Astrocyte (in vitro differentiated cells and primary cell): Measurements from ENCODE around the gene AP5S1. TPM values are rescaled to one million over a fixed set of nuclear protein-coding genes. Genes with fewer than 3 reads are reported as not detected.

ENCODE experiments used
- DNase-seq: peaks from one replicate; pipeline ENCODE4 v3.0.0-alpha.2; 2010; ENCODE audit warnings: low read depth
- FAIRE-seq: peaks from 2 replicates; lab custom pipeline; 2011; peaks lifted over from hg19 to GRCh38; lab: Jason Lieb, UNC
- H2AFZ ChIP-seq: 2 replicates; pipeline ENCODE4 v1.6.0; 2012; ENCODE audit warnings: low read depth, low read length, inconsistent platforms
- H3K27ac ChIP-seq: 2 replicates; pipeline ENCODE4 v1.5.1; 2011; ENCODE audit warnings: low read depth, low read length, inconsistent platforms
- H3K27me3 ChIP-seq: 2 replicates; pipeline ENCODE4 v1.6.0; 2011; ENCODE audit warnings: low read length, inconsistent platforms; ENCODE audit not compliant: insufficient read depth
- H3K36me3 ChIP-seq: 2 replicates; pipeline ENCODE4 v1.5.1; 2011; ENCODE audit warnings: low read length, inconsistent platforms; ENCODE audit not compliant: insufficient read depth
- H3K4me1 ChIP-seq: 2 replicates; pipeline ENCODE4 v1.5.1; 2011; ENCODE audit warnings: low read length, inconsistent platforms; ENCODE audit not compliant: insufficient read depth
- H3K4me2 ChIP-seq: 2 replicates; pipeline ENCODE4 v1.6.0; 2012; ENCODE audit warnings: low read length, inconsistent platforms
- H3K4me3 ChIP-seq: 2 replicates; pipeline ENCODE4 v1.5.1; 2011; ENCODE audit warnings: low read depth, mild to moderate bottlenecking, low read length, inconsistent platforms; ENCODE audit not compliant: insufficient read depth
- H3K79me2 ChIP-seq: 2 replicates; pipeline ENCODE4 v1.6.0; 2012; ENCODE audit warnings: mild to moderate bottlenecking, low read length, inconsistent platforms; ENCODE audit not compliant: insufficient read depth
- H3K9ac ChIP-seq: 2 replicates; pipeline ENCODE4 v1.6.0; 2012; ENCODE audit warnings: mild to moderate bottlenecking, low read length, inconsistent platforms
- H3K9me3 ChIP-seq: 2 replicates; pipeline ENCODE4 v1.5.1; 2012; ENCODE audit warnings: low read depth, mild to moderate bottlenecking, low read length, inconsistent platforms; ENCODE audit not compliant: insufficient read depth
- H4K20me1 ChIP-seq: 2 replicates; pipeline ENCODE4 v1.6.0; 2012; ENCODE audit warnings: low read length, inconsistent platforms; ENCODE audit not compliant: insufficient read depth
- H3K27ac Mint-ChIP-seq: one replicate; pipeline ENCODE4 v1.8.0; 2021; ENCODE audit warnings: mild to moderate bottlenecking, mixed read lengths; ENCODE audit not compliant: unreplicated experiment
- H3K27me3 Mint-ChIP-seq: one replicate; pipeline ENCODE4 v1.8.0; 2021; ENCODE audit warnings: low read depth, mixed read lengths; ENCODE audit not compliant: unreplicated experiment
- H3K36me3 Mint-ChIP-seq: one replicate; pipeline ENCODE4 v1.8.0; 2021; ENCODE audit warnings: low read depth, mixed read lengths; ENCODE audit not compliant: unreplicated experiment
- H3K4me1 Mint-ChIP-seq: one replicate; pipeline ENCODE4 v1.8.0; 2021; ENCODE audit warnings: low read depth, mixed read lengths; ENCODE audit not compliant: unreplicated experiment
- H3K4me3 Mint-ChIP-seq: one replicate; pipeline ENCODE4 v1.8.0; 2021; ENCODE audit warnings: mild to moderate bottlenecking, moderate library complexity, mixed read lengths; ENCODE audit not compliant: unreplicated experiment
- H3K9me3 Mint-ChIP-seq: one replicate; pipeline ENCODE4 v1.8.0; 2021; ENCODE audit warnings: mild to moderate bottlenecking, mixed read lengths; ENCODE audit not compliant: unreplicated experiment
- CTCF ChIP-seq: IDR thresholded peaks from 2 replicates; pipeline ENCODE4 v1.5.1; 2011; ENCODE audit warnings: low read depth, mild to moderate bottlenecking, inconsistent platforms, low read length, moderate library complexity; ENCODE audit not compliant: insufficient read depth
- EZH2 ChIP-seq: IDR thresholded peaks from 2 replicates; pipeline ENCODE4 v1.6.1; 2012; ENCODE audit warnings: mild to moderate bottlenecking, low read length, inconsistent platforms; ENCODE audit not compliant: insufficient read depth
- total RNA-seq: library from RNA; stranded (reverse); gene quantifications from 2 replicates; pipeline ENCODE4 v1.2.1, GENCODE V29; 2021

AP5S1 gene
- total RNA-seq, 1 donor from 2014 or later: 12.6 TPM

- no peak overlapping the region for H2AFZ ChIP-seq
- no peak overlapping the region for H3K4me3 Mint-ChIP-seq
- no peak for TF ChIP-seq EZH2
- H3K9me3 Mint-ChIP-seq: no peaks in the 10 kb centered on the region
- peaks cover 23% of the 10 kb centered on the region for H3K36me3 Mint-ChIP-seq
- no peaks in the 10 kb centered on the region for H3K27me3 Mint-ChIP-seq
- FAIRE-seq (no peak), DNase-seq (no peak)
- peaks cover 2% of the 10 kb centered on the region for H4K20me1 ChIP-seq
- H3K79me2 ChIP-seq: peaks cover 29% of the 10 kb centered on the region
- peaks cover 40% of the 10 kb centered on the region for H3K4me1 ChIP-seq
- H3K4me2 ChIP-seq: no peak overlapping the region
- no peak overlapping the region for H3K4me3 ChIP-seq
- H3K9ac ChIP-seq: no peak overlapping the region
- H3K4me1 Mint-ChIP-seq: peaks cover 16% of the 10 kb centered on the region
- H3K27me3 ChIP-seq: no peaks in the 10 kb centered on the region
- no peaks in the 10 kb centered on the region for H3K9me3 ChIP-seq
- H3K27ac Mint-ChIP-seq: no peak overlapping the region
- peaks cover 17% of the 10 kb centered on the region for H3K36me3 ChIP-seq
- H3K27ac ChIP-seq: no peak overlapping the region
Measured at GRCh38 chr20:3801846-3802245, 18.5 kb upstream of the AP5S1 start.

GRCh38 chr20:3802524-3803239 is 17.7 kb upstream of the AP5S1 start:
- DNase-seq: no peak
- no peak overlapping the region for H3K9ac ChIP-seq
- H3K27ac Mint-ChIP-seq: no peak overlapping the region
- H3K4me3 ChIP-seq: no peak overlapping the region
- peaks cover 21% of the 10 kb centered on the region for H3K79me2 ChIP-seq
- H3K9me3 Mint-ChIP-seq: no peaks in the 10 kb centered on the region
- peaks cover 17% of the 10 kb centered on the region for H3K36me3 ChIP-seq
- H3K9me3 ChIP-seq: no peaks in the 10 kb centered on the region
- H3K27me3 Mint-ChIP-seq: no peaks in the 10 kb centered on the region
- peaks cover 39% of the 10 kb centered on the region for H3K4me1 ChIP-seq
- no peak overlapping the region for H2AFZ ChIP-seq
- no peaks in the 10 kb centered on the region for H3K27me3 ChIP-seq
- peaks cover 16% of the 10 kb centered on the region for H3K4me1 Mint-ChIP-seq
- peaks cover 21% of the 10 kb centered on the region for H3K36me3 Mint-ChIP-seq
- no peak overlapping the region for H3K4me2 ChIP-seq
- TF ChIP-seq CTCF (no peak), EZH2 (no peak)
- H3K4me3 Mint-ChIP-seq: no peak overlapping the region
- no peak for FAIRE-seq
- no peaks in the 10 kb centered on the region for H4K20me1 ChIP-seq
- no peak overlapping the region for H3K27ac ChIP-seq

- Mint-ChIP-seq H3K36me3 (peaks cover 20% of the 10 kb centered on the region), H3K4me1 (peaks cover 18% of the 10 kb centered on the region), H3K27ac (no peak overlapping the region), H3K9me3 (no peaks in the 10 kb centered on the region), H3K4me3 (no peak overlapping the region), H3K27me3 (no peaks in the 10 kb centered on the region)
- Histone ChIP-seq H3K9ac (no peak overlapping the region), H3K79me2 (peaks cover 15% of the 10 kb centered on the region), H4K20me1 (no peaks in the 10 kb centered on the region), H3K9me3 (no peaks in the 10 kb centered on the region), H3K4me2 (no peak overlapping the region), H3K36me3 (peaks cover 17% of the 10 kb centered on the region), H3K27ac (no peak overlapping the region), H3K27me3 (no peaks in the 10 kb centered on the region), H3K4me1 (peaks cover 39% of the 10 kb centered on the region), H3K4me3 (no peak overlapping the region), H2AFZ (no peak overlapping the region)
- TF ChIP-seq EZH2 (no peak), CTCF (no peak)
- DNase-seq (no peak), FAIRE-seq (no peak)
Measured at GRCh38 chr20:3803289-3803688, 17.1 kb upstream of the AP5S1 start.
